Activated CD4-positive, alpha-beta T cell treated with anti-CD3 and anti-CD28 coated beads for 36 hours (primary cell): ENCODE results near the gene FAM118A. TPM values are rescaled to one million over a fixed set of nuclear protein-coding genes. Genes with fewer than 3 reads are reported as not detected.
"Not testable (repeated sequence)": the region's sequence is repeated elsewhere in the genome, so short reads cannot be mapped to it uniquely, and the experiment has no call there.

Experiments used
- ATAC-seq: fragments of 200-7000 bp; cut with Tn5 transposase; one replicate; pipeline ENCODE4 v1.10.0; 2021; ENCODE audit warnings: mild to moderate bottlenecking, moderate library complexity
- CTCF ChIA-PET: fragments of 350-600 bp; sonication (Branson Sonifier 250); formaldehyde crosslinking; loops from one replicate; lab custom pipeline; 2021; ENCODE audit warnings: antibody characterized with exemption; lab: Charles Lee
- POLR2A ChIA-PET: fragments of 350-600 bp; sonication (Branson Sonifier 250); formaldehyde crosslinking; loops from one replicate; lab custom pipeline; 2021; ENCODE audit warnings: antibody characterized with exemption, inconsistent platforms; lab: Charles Lee
- DNase-seq: peaks from one replicate; pipeline ENCODE4 v3.0.0-alpha.2; 2020
- H3K27ac Mint-ChIP-seq: one replicate; pipeline ENCODE4 v1.8.0; 2021; ENCODE audit warnings: mixed read lengths
- H3K27me3 Mint-ChIP-seq: one replicate; pipeline ENCODE4 v1.8.0; 2021; ENCODE audit warnings: mixed read lengths
- H3K36me3 Mint-ChIP-seq: one replicate; pipeline ENCODE4 v1.8.0; 2021; ENCODE audit warnings: low read depth, mixed read lengths
- H3K4me1 Mint-ChIP-seq: one replicate; pipeline ENCODE4 v1.8.0; 2021; ENCODE audit warnings: mixed read lengths
- H3K4me3 Mint-ChIP-seq: one replicate; pipeline ENCODE4 v1.8.0; 2021; ENCODE audit warnings: mild to moderate bottlenecking, moderate library complexity, mixed read lengths
- H3K9me3 Mint-ChIP-seq: one replicate; pipeline ENCODE4 v1.8.0; 2021; ENCODE audit warnings: low read depth, mixed read lengths
- intact Hi-C, 2 experiments: fragments of 100-400 bp; cut with DNase I in 1 of 2; cut with micrococcal nuclease in 1 of 2; formaldehyde crosslinking; loops; one replicate each; pipeline versions ENCODE4 v1.14.2 to v1.15.1; 2022 to 2024; cut with DNase I, micrococcal nuclease
- total RNA-seq, 2 experiments: library from RNA; stranded (reverse); gene quantifications; one replicate each; pipeline ENCODE4 v1.2.3, GENCODE V29; 2021

FAM118A gene
- total RNA-seq, 2 experiments from 2014 or later, result 25.5 to 29.0 TPM

- ChIA-PET CTCF (no interaction called here), POLR2A (no interaction called here)
- intact Hi-C loops, result loop anchor here (2.0 to 10.0 kb wide), 6 partner anchors 37 to 635 kb away; partner anchors contain the start of genes NUP50 (in 2 of the 2), ATXN10 (in 1 of the 2), KIAA0930 (in 1 of the 2) and UPK3A (in 1 of the 2)
- peak overlapping the region; percentile 72 for H3K4me3 Mint-ChIP-seq
- DNase-seq (peak; percentile 27), ATAC-seq (no peak)
- H3K27me3 Mint-ChIP-seq, result no peaks in the 10 kb centered on the region
- H3K4me1 Mint-ChIP-seq, result peaks cover 86% of the 10 kb centered on the region
- H3K9me3 Mint-ChIP-seq, result no peaks in the 10 kb centered on the region
- peaks cover 25% of the 10 kb centered on the region for H3K36me3 Mint-ChIP-seq
- peak overlapping the region; percentile 95 for H3K27ac Mint-ChIP-seq
These were observed 9.6 kb downstream of the FAM118A start for GRCh38 chr22:45319324-45319685.

- Mint-ChIP-seq H3K4me3 (no peak overlapping the region), H3K27me3 (no peaks in the 10 kb centered on the region), H3K36me3 (peaks cover 31% of the 10 kb centered on the region), H3K27ac (peak overlapping the region; percentile 95), H3K9me3 (no peaks in the 10 kb centered on the region), H3K4me1 (peaks cover 83% of the 10 kb centered on the region)
- POLR2A ChIA-PET, result interaction anchor here (0.6 kb wide), 1 partner anchor 13 kb away, joined by 4 read pairs; no protein-coding TSS in a partner anchor
- intact Hi-C loops, result no loop called here
- DNase-seq (peak; percentile 44), ATAC-seq (no peak)
- CTCF ChIA-PET, result interaction anchor here (0.6 kb wide), 1 partner anchor 119 kb away, joined by 4 read pairs; no protein-coding TSS in a partner anchor
These were observed 10.7 kb downstream of the FAM118A start for GRCh38 chr22:45320357-45320976.

GRCh38 chr22:45321827-45322226 is 12.1 kb downstream of the FAM118A start:
- ATAC-seq, result no peak
- no peak overlapping the region for H3K4me3 Mint-ChIP-seq
- CTCF ChIA-PET, result interaction anchor here (1.3 to 1.5 kb wide), 2 partner anchors 9 to 20 kb away, joined by 3 to 4 read pairs; no protein-coding TSS in a partner anchor

GRCh38 chr22:45322873-45323525 is 13.3 kb downstream of the FAM118A start:
- ATAC-seq (no peak), DNase-seq (no peak)
- peaks cover 44% of the 10 kb centered on the region for H3K36me3 Mint-ChIP-seq
- peak overlapping the region; percentile 65 for H3K27ac Mint-ChIP-seq
- peaks cover 58% of the 10 kb centered on the region for H3K4me1 Mint-ChIP-seq
- CTCF ChIA-PET, result interaction anchor here (0.7 to 1.5 kb wide), 3 partner anchors 10 to 50 kb away, joined by 3 to 4 read pairs (median 4); no protein-coding TSS in a partner anchor
- POLR2A ChIA-PET, result interaction anchor here (0.7 to 1.2 kb wide), 2 partner anchors 15 to 91 kb away, joined by 3 to 4 read pairs; partner anchors contain the start of genes RIBC2 and SMC1B
- no peak overlapping the region for H3K4me3 Mint-ChIP-seq
- intact Hi-C loops, result no loop called here
- H3K27me3 Mint-ChIP-seq, result no peaks in the 10 kb centered on the region
- no peaks in the 10 kb centered on the region for H3K9me3 Mint-ChIP-seq

More at GRCh38 chr22:45321827-45322226, 12.1 kb downstream of the FAM118A start:
- DNase-seq, result no peak
- POLR2A ChIA-PET, result interaction anchor here (1.2 kb wide), 1 partner anchor 92 kb away, joined by 4 read pairs; the partner anchor contains the start of genes RIBC2 and SMC1B
- peak overlapping the region; percentile 72 for H3K27ac Mint-ChIP-seq
- peaks cover 36% of the 10 kb centered on the region for H3K36me3 Mint-ChIP-seq
- no peaks in the 10 kb centered on the region for H3K27me3 Mint-ChIP-seq
- H3K9me3 Mint-ChIP-seq, result no peaks in the 10 kb centered on the region
- intact Hi-C loops, result no loop called here
- peaks cover 69% of the 10 kb centered on the region for H3K4me1 Mint-ChIP-seq

- Mint-ChIP-seq H3K27ac (peak overlapping the region; percentile 3), H3K4me1 (peaks cover 53% of the 10 kb centered on the region), H3K4me3 (no peak overlapping the region), H3K9me3 (no peaks in the 10 kb centered on the region), H3K36me3 (peaks cover 45% of the 10 kb centered on the region), H3K27me3 (no peaks in the 10 kb centered on the region)
- ChIA-PET POLR2A (no interaction called here), CTCF (interaction anchor here (0.5 kb wide), 1 partner anchor 226 kb away, joined by 3 read pairs; no protein-coding TSS in a partner anchor)
- DNase-seq (no peak), ATAC-seq (no peak)
- intact Hi-C loops, result no loop called here
These were observed 14.0 kb downstream of the FAM118A start for GRCh38 chr22:45323695-45324094.

GRCh38 chr22:45324311-45324711 is 14.6 kb downstream of the FAM118A start:
- no peaks in the 10 kb centered on the region for H3K9me3 Mint-ChIP-seq
- H3K27ac Mint-ChIP-seq, result peak overlapping the region; percentile 3
- H3K36me3 Mint-ChIP-seq, result peaks cover 48% of the 10 kb centered on the region
- no peaks in the 10 kb centered on the region for H3K27me3 Mint-ChIP-seq
- CTCF ChIA-PET, result no interaction called here
- POLR2A ChIA-PET, result no interaction called here
- no peak overlapping the region for H3K4me3 Mint-ChIP-seq
- no peak for ATAC-seq
- peaks cover 53% of the 10 kb centered on the region for H3K4me1 Mint-ChIP-seq
- DNase-seq, result no peak
- intact Hi-C loops, result no loop called here

- CTCF ChIA-PET, result interaction anchor here (0.7 kb wide), 1 partner anchor 14 kb away, joined by 3 read pairs; no protein-coding TSS in a partner anchor
- intact Hi-C loops, result not testable (repeated sequence)
These were observed 18.5 kb downstream of the FAM118A start for GRCh38 chr22:45328261-45328660.

GRCh38 chr22:45328822-45329529 is 19.2 kb downstream of the FAM118A start:
- intact Hi-C loops, result no loop called here
- ChIA-PET POLR2A (interaction anchor here (0.6 to 0.9 kb wide), 2 partner anchors 22 to 366 kb away, joined by 3 read pairs; no protein-coding TSS in a partner anchor), CTCF (interaction anchor here (0.7 kb wide), 1 partner anchor 13 kb away, joined by 3 read pairs; no protein-coding TSS in a partner anchor)
- H3K4me3 Mint-ChIP-seq, result no peak overlapping the region
- H3K27ac Mint-ChIP-seq, result peak overlapping the region; percentile 39
- DNase-seq, result no peak
- no peak for ATAC-seq
- no peaks in the 10 kb centered on the region for H3K27me3 Mint-ChIP-seq
- no peaks in the 10 kb centered on the region for H3K9me3 Mint-ChIP-seq
- peaks cover 41% of the 10 kb centered on the region for H3K36me3 Mint-ChIP-seq
- peaks cover 15% of the 10 kb centered on the region for H3K4me1 Mint-ChIP-seq

More at GRCh38 chr22:45328261-45328660, 18.5 kb downstream of the FAM118A start:
- not testable (repeated sequence) for DNase-seq, H3K27ac Mint-ChIP-seq, H3K4me3 Mint-ChIP-seq, H3K9me3 Mint-ChIP-seq, ATAC-seq, H3K27me3 Mint-ChIP-seq
- POLR2A ChIA-PET, result interaction anchor here (0.6 to 0.9 kb wide), 2 partner anchors 21 to 365 kb away, joined by 3 read pairs; no protein-coding TSS in a partner anchor
- Mint-ChIP-seq H3K4me1 (peaks cover 20% of the 10 kb centered on the region), H3K36me3 (peaks cover 48% of the 10 kb centered on the region)

- no peak overlapping the region for H3K4me3 Mint-ChIP-seq
- H3K36me3 Mint-ChIP-seq, result peaks cover 44% of the 10 kb centered on the region
- ATAC-seq (peak; percentile 47), DNase-seq (no peak)
- H3K4me1 Mint-ChIP-seq, result peaks cover 15% of the 10 kb centered on the region
- intact Hi-C loops, result no loop called here
- POLR2A ChIA-PET, result no interaction called here
- H3K27me3 Mint-ChIP-seq, result no peaks in the 10 kb centered on the region
- peak overlapping the region; percentile 39 for H3K27ac Mint-ChIP-seq
- H3K9me3 Mint-ChIP-seq, result no peaks in the 10 kb centered on the region
- CTCF ChIA-PET, result no interaction called here
These were observed 19.8 kb downstream of the FAM118A start for GRCh38 chr22:45329530-45329936.

- Mint-ChIP-seq H3K27ac (no peak overlapping the region), H3K36me3 (peaks cover 42% of the 10 kb centered on the region)
- intact Hi-C loops, result no loop called here
These were observed 20.8 kb downstream of the FAM118A start for GRCh38 chr22:45330548-45330947.

More at GRCh38 chr22:45330548-45330947, 20.8 kb downstream of the FAM118A start:
- ChIA-PET CTCF (no interaction called here), POLR2A (no interaction called here)
- no peaks in the 10 kb centered on the region for H3K27me3 Mint-ChIP-seq
- peaks cover 11% of the 10 kb centered on the region for H3K4me1 Mint-ChIP-seq
- no peaks in the 10 kb centered on the region for H3K9me3 Mint-ChIP-seq
- ATAC-seq (no peak), DNase-seq (no peak)
- no peak overlapping the region for H3K4me3 Mint-ChIP-seq
